Measurements from ENCODE around the gene TRPM3.

Gene TRPM3

GRCh38 chr9:70998962-70999361 is 122.5 kb downstream of the TRPM3 start:
- TF ChIP-seq, protein P1, sequence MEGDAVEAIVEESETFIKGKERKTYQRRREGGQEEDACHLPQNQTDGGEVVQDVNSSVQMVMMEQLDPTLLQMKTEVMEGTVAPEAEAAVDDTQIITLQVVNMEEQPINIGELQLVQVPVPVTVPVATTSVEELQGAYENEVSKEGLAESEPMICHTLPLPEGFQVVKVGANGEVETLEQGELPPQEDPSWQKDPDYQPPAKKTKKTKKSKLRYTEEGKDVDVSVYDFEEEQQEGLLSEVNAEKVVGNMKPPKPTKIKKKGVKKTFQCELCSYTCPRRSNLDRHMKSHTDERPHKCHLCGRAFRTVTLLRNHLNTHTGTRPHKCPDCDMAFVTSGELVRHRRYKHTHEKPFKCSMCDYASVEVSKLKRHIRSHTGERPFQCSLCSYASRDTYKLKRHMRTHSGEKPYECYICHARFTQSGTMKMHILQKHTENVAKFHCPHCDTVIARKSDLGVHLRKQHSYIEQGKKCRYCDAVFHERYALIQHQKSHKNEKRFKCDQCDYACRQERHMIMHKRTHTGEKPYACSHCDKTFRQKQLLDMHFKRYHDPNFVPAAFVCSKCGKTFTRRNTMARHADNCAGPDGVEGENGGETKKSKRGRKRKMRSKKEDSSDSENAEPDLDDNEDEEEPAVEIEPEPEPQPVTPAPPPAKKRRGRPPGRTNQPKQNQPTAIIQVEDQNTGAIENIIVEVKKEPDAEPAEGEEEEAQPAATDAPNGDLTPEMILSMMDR (IDR thresholded peaks at IDR 0.05): no peak

GRCh38 chr9:70995511-70995910 is 125.9 kb downstream of the TRPM3 start:
- TF ChIP-seq, protein P1 (IDR thresholded peaks at IDR 0.05): no peak

DNA sequence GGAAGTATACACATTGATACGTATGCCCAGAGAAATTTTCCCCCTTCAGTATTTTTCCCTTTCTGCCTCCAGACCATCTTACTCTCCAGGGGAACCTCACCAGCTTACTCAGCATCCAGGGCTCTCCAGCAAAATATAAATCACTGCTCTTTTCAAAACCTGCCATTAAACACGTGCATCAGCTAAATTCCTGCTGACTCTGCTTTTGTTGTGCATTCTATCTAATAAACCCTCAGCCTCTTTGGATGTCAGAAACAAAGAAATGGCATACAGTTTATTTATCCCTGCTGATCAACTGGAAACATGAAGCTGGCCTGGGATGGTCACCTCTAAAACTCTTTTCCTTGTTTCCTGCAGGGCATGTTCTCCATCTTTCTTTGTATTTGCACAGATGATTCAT is 126.8 kb downstream of the TRPM3 start:
- TF ChIP-seq, protein P1 (IDR thresholded peaks at IDR 0.05): no peak

DNA sequence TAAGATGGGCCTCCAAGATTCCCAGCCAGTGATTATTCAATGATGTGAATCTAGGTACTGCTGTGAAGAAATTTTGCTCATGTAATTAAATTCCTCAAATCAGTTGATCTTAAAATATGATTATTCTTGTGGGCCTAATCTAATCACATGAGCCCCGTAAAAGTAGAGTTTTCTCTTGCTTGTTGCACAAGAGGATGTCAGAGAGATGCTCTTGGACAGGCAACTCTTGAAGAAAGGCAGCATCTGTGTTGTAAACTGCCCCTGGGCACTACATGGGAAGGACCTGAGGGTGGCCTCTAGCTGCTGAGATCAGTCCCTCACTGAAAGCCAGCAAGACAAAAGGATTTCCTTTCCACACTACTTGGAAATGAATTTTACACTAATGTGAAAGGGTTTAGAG is 132.9 kb downstream of the TRPM3 start:
- TF ChIP-seq, protein P1 (IDR thresholded peaks at IDR 0.05): no peak

DNA sequence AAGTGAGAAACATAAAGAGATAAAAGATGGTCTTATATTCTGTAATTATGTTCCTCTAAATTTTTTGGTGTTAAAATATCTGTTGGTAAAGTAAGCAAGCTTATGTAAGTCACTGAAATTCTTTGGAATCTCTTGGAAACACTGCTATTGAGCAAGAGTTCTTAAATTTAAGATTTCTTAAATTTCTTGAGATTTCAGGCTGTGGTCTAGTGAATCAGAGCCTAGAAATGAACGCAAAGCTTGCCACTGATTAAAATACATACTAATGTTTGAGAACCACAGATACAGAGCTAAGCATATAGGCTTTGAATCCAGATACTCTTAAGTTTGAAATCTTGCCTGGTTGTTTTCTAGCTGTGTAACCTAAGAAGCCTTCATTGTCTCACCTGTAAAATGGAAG is 133.4 kb downstream of the TRPM3 start:
- TF ChIP-seq, protein P1 (IDR thresholded peaks at IDR 0.05): no peak

DNA sequence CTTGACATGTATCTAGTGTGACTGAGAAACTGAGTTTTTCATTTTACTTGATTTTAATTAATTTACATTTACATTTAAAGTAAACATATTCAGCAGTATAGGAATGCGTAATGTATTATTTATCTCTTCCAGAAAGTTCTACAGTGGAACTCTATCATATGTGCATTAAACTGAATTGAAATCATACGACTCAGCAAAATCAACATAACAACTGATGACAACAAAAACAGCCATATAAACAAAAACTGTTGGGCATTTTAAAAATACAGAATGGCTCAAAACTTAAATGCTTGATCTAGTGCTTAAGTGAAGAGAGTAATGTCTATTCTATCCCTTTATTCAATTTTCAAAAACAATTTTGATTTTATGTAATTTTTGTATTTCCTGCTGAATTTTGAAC is 134.4 kb downstream of the TRPM3 start:
- TF ChIP-seq, protein P1 (IDR thresholded peaks at IDR 0.05): no peak

- TF ChIP-seq, protein P1 (IDR thresholded peaks at IDR 0.05): no peak
Measured at GRCh38 chr9:70983723-70984295, 137.6 kb downstream of the TRPM3 start.

DNA sequence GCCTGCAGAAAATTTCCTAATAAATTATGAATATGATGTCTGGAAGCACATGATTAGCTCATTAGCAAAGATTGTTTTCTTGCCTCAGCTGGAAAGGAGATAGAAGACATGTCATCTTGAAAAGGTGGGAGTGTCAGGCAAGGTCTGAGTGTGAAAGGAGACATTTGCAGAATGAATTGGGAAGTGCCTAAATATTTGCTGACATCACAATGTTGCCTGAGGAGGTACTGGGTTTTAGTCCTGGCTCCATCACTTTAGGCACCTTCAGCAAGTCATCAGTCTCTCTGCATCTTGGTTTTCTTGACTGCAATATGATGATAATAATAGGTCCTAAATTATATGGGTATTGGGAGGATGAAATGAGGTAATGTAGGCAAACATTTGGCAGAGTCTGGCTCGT is 140.1 kb downstream of the TRPM3 start:
- TF ChIP-seq, protein P1 (IDR thresholded peaks at IDR 0.05): no peak

Measured in LNCAP (cell line).